ENCODE data around the gene HCRT.

HCRT gene

DNA sequence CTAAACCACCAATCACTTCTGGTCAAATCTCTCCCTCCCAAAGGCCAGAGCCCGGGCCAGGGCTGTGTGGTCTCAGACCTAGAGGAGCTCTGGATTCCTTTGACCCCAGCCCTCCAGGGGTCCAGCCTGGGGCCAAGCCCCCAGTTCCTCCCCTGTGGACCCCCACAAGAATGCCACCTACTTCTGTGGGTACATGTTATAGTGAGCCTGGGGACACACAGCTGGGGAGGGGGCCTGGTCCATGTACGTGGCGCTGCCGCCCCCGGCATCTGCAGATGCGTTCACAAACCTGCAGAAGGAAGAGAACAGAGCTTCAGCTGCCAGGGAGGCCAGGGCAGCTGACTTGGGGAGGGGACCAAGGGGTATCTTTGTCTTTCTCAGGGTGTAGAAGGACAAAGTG is 16.9 kb upstream of the HCRT start:
- 0 out of 2 replicates have a peak, but pooled peaks cover under 1% of the 10 kb centered on the region for H3K36me3 ChIP-seq (ENCODE audit: insufficient read depth, low read length)
- no peak overlapping the region for H3K9ac ChIP-seq (ENCODE audit: insufficient read length)

DNA sequence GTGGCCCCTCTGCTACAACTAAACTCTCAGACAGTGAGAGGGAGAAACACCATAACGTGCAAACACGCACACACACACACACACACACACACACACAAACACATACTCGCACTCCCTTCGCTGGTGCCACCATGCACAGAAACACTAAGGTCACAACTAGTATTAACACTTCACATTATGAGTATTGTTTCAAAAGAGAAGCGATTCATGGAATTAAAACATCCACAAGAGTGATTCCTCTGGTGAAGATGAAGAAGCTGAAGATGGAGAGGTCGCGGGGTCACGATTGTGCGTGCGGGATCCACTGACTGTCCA is 16.2 kb upstream of the HCRT start:
- Histone ChIP-seq H3K36me3 (ENCODE audit: insufficient read depth, low read length) (no peaks in the 10 kb centered on the region), H3K9ac (ENCODE audit: insufficient read length) (no peak overlapping the region), H3K4me3 (no peak overlapping the region), H3K27ac (no peak overlapping the region), H3K9me3 (ENCODE audit: low read depth, low read length) (no peaks in the 10 kb centered on the region)
- TF ChIP-seq EZH2 (IDR thresholded peaks at IDR 0.05): no peak
- no peak for TF ChIP-seq FOXP2 (optimal IDR thresholded peaks at IDR 0.05; ENCODE audit: control extremely low read depth, extremely low read length, insufficient read depth)
- no peak for TF ChIP-seq POLR2AphosphoS5 (IDR thresholded peaks at IDR 0.05; ENCODE audit: borderline replicate concordance, low read depth, low read length)
- DNase-seq (ENCODE audit: low read depth, low spot score): no peak

More for the DNA sequence above, 16.9 kb upstream of the HCRT start:
- H3K9me3 ChIP-seq (ENCODE audit: low read depth, low read length): no peaks in the 10 kb centered on the region
- no peak for TF ChIP-seq FOXP2 (optimal IDR thresholded peaks at IDR 0.05; ENCODE audit: control extremely low read depth, extremely low read length, insufficient read depth)
- TF ChIP-seq POLR2AphosphoS5 (IDR thresholded peaks at IDR 0.05; ENCODE audit: borderline replicate concordance, low read depth, low read length): no peak
- no peak for TF ChIP-seq EZH2 (IDR thresholded peaks at IDR 0.05)
- no peak overlapping the region for H3K27ac ChIP-seq
- DNase-seq (ENCODE audit: low read depth, low spot score): no peak
- no peak overlapping the region for H3K4me3 ChIP-seq

DNA sequence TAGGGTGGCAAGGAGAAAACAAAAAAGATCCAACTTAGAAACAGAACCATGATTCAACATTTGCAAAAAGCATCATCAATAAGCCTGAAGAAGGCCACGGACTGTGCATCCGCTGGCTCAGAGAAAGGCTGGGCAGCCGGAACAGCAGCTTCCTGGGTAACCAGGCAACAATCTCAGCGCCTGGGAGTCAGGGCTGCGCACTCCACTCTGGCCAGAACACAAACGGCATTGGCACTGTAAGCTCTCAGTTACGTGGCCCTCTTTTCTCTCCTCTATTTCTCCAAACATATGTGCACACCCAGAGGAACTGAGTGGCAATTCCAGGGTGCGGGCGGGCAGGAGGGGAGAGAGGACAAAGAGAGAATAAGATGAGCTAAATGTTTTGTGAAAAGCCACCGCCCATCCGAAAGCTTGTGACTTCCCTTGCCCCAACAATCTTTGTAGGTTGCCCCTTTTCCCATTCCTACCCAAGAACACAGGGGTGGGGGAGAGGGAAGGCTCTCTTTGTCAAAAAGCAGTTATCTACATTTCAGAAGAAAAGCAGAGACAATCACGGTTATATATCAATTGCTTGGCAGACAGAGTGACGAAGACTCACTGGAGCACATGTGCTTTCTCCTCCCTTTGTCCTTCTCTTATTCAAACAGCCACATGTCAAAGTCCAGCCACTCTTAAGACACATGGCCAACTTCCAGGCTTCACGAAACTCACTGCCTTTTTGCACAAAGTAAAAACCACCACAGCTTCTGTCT is 15.6 kb upstream of the HCRT start:
- no peak overlapping the region for H3K9ac ChIP-seq (ENCODE audit: insufficient read length)
- DNase-seq (ENCODE audit: low read depth, low spot score): no peak
- H3K9me3 ChIP-seq (ENCODE audit: low read depth, low read length): no peaks in the 10 kb centered on the region
- no peak overlapping the region for H3K4me3 ChIP-seq
- TF ChIP-seq POLR2AphosphoS5 (IDR thresholded peaks at IDR 0.05; ENCODE audit: borderline replicate concordance, low read depth, low read length) (no peak), FOXP2 (optimal IDR thresholded peaks at IDR 0.05; ENCODE audit: control extremely low read depth, extremely low read length, insufficient read depth) (no peak), EZH2 (IDR thresholded peaks at IDR 0.05) (no peak)
- no peaks in the 10 kb centered on the region for H3K36me3 ChIP-seq (ENCODE audit: insufficient read depth, low read length)
- H3K27ac ChIP-seq: no peak overlapping the region

GRCh38 chr17:42199416-42200011 is 14.3 kb upstream of the HCRT start:
- Histone ChIP-seq H3K36me3 (ENCODE audit: insufficient read depth, low read length) (no peaks in the 10 kb centered on the region), H3K9me3 (ENCODE audit: low read depth, low read length) (no peaks in the 10 kb centered on the region), H3K4me3 (no peak overlapping the region), H3K9ac (ENCODE audit: insufficient read length) (no peak overlapping the region), H3K27ac (no peak overlapping the region)
- no peak for DNase-seq (ENCODE audit: low read depth, low spot score)
- no peak for TF ChIP-seq FOXP2 (optimal IDR thresholded peaks at IDR 0.05; ENCODE audit: control extremely low read depth, extremely low read length, insufficient read depth)
- no peak for TF ChIP-seq POLR2AphosphoS5 (IDR thresholded peaks at IDR 0.05; ENCODE audit: borderline replicate concordance, low read depth, low read length)
- no peak for TF ChIP-seq EZH2 (IDR thresholded peaks at IDR 0.05)

- Histone ChIP-seq H3K27ac (no peak overlapping the region), H3K4me3 (no peak overlapping the region), H3K36me3 (ENCODE audit: insufficient read depth, low read length) (no peaks in the 10 kb centered on the region), H3K9me3 (ENCODE audit: low read depth, low read length) (no peaks in the 10 kb centered on the region), H3K9ac (ENCODE audit: insufficient read length) (no peak overlapping the region)
- TF ChIP-seq POLR2AphosphoS5 (IDR thresholded peaks at IDR 0.05; ENCODE audit: borderline replicate concordance, low read depth, low read length) (no peak), EZH2 (IDR thresholded peaks at IDR 0.05) (no peak), FOXP2 (optimal IDR thresholded peaks at IDR 0.05; ENCODE audit: control extremely low read depth, extremely low read length, insufficient read depth) (no peak)
- DNase-seq (ENCODE audit: low read depth, low spot score): no peak
These were observed 13.6 kb upstream of the HCRT start for GRCh38 chr17:42198897-42199296.

GRCh38 chr17:42197564-42198156 is 12.4 kb upstream of the HCRT start:
- Histone ChIP-seq H3K27ac (no peak overlapping the region), H3K9ac (ENCODE audit: insufficient read length) (no peak overlapping the region), H3K4me3 (no peak overlapping the region), H3K36me3 (ENCODE audit: insufficient read depth, low read length) (no peaks in the 10 kb centered on the region), H3K9me3 (ENCODE audit: low read depth, low read length) (no peaks in the 10 kb centered on the region)
- no peak for DNase-seq (ENCODE audit: low read depth, low spot score)
- TF ChIP-seq FOXP2 (optimal IDR thresholded peaks at IDR 0.05; ENCODE audit: control extremely low read depth, extremely low read length, insufficient read depth) (no peak), EZH2 (IDR thresholded peaks at IDR 0.05) (no peak), POLR2AphosphoS5 (IDR thresholded peaks at IDR 0.05; ENCODE audit: borderline replicate concordance, low read depth, low read length) (no peak)

DNA sequence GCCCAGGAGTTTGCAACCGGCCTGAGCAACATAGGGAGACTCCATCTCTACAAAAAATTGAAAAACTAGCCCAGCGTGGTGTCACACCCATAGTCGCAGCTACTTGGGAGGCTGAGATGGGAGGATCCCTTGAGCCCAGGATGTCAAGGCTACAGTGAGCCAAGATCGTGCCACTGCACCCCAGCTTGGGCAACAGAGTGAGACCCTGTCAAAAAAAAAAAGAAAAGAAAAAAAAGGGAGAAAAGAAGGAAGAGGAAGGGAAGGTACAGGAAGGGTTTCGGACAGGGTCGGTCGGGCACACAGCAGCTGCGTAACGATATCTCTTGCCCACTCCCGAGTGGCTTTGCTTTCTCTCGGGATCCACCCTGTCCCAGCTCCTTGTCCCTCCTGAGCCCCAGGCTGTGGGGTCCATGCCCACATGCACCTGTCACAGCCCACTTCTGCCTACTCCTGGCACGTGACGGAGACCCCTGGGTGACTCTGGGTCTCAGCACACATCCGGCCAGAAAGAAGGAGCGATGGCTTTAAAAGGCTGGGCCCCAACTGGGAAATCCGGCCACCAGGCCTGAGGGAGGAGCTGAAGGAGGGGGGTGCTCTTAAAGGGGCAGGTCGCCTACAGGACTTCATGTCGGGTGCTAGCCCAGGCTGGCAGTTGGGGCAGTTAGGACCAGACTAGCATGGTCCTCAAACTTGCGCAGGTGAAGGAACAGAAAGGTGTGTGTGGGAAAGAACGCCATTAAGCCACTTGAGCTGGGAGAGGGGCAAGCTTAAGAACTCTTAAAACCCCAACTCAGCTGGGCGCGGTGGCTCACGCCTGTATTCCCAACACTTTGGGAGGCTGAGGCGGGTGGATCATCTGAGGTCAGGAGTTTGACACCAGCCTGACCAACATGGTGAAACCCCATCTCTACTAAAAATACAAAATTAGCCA is 9.0 kb upstream of the HCRT start, which contains the start of gene GHDC:
Gene GHDC (minus strand): TSS at position 526 of the 931 bp plus-strand sequence. CDS start 913 bp downstream, outside the sequence.
- TF ChIP-seq POLR2AphosphoS5 (IDR thresholded peaks at IDR 0.05; ENCODE audit: borderline replicate concordance, low read depth, low read length): peak; percentile 48; the same call in 1 of the 2 replicates
- peak; percentile 39 for TF ChIP-seq FOXP2 (optimal IDR thresholded peaks at IDR 0.05; ENCODE audit: control extremely low read depth, extremely low read length, insufficient read depth)
- no peak for TF ChIP-seq EZH2 (IDR thresholded peaks at IDR 0.05)
- H3K27ac ChIP-seq: no peak within 1 kb of the TSS

More for the DNA sequence above, 9.0 kb upstream of the HCRT start, which contains the start of gene GHDC:
- Histone ChIP-seq H3K4me3 (peak within 1 kb of the TSS; percentile 59), H3K9ac (ENCODE audit: insufficient read length) (no peak within 1 kb of the TSS), H3K36me3 (ENCODE audit: insufficient read depth, low read length) (no peaks in the 10 kb centered on the region), H3K9me3 (ENCODE audit: low read depth, low read length) (no peaks in the 10 kb centered on the region)
- DNase-seq (ENCODE audit: low read depth, low spot score): no peak
